ENCODE measurements around the gene MDP1. TPM values are rescaled to one million over a fixed set of nuclear protein-coding genes. Genes with fewer than 3 reads are reported as not detected.

The MDP1 gene
- total RNA-seq, 2 donors from 2014 or later: 19.1 to 25.5 TPM

- Histone ChIP-seq H3K4me3 (no peak overlapping the region), H3K27me3 (replicated peaks; ENCODE audit: insufficient read depth) (no peaks in the 10 kb centered on the region), H3K27ac (no peak overlapping the region), H3K4me1 (replicated peaks) (peaks cover 3% of the 10 kb centered on the region), H3K36me3 (no peaks in the 10 kb centered on the region), H3K9me3 (no peaks in the 10 kb centered on the region)
- DNase-seq (ENCODE audit: low spot score): no peak
- 92% methylated on average over 12 of the region's 12 CpGs for WGBS
- intact Hi-C loops (cut with DNase I): no loop called here
- TF ChIP-seq POLR2A (IDR thresholded peaks at IDR 0.05) (no peak), CTCF (IDR thresholded peaks at IDR 0.05) (no peak), POLR2AphosphoS5 (IDR thresholded peaks at IDR 0.05) (no peak)
Measured at GRCh38 chr14:24177041-24177825, 38.6 kb downstream of the MDP1 start.

DNA sequence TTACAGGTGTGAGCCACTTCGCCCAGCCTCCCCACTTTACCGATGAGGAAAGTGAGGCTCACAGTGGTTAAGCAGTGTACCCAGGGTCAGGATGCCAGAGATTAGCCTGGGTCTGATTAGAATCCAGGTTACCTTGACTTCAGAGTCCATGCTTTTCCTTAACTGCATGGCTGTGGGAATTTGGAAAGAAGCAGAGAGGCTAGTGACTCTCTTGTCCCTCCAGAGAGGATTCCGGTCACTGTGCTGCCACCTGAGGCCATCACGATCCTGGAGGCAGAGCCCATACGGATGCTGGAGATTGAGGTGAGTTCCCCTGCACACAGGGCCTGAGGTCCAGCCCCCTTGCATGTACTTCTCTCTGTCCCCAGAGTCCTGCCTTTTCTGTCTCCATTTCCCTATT, 39.3 kb downstream of the MDP1 start:
- Histone ChIP-seq H3K27ac (no peak overlapping the region), H3K36me3 (no peaks in the 10 kb centered on the region), H3K4me1 (replicated peaks) (peaks cover 3% of the 10 kb centered on the region), H3K9me3 (no peaks in the 10 kb centered on the region), H3K27me3 (replicated peaks; ENCODE audit: insufficient read depth) (no peaks in the 10 kb centered on the region), H3K4me3 (no peak overlapping the region)
- intact Hi-C loops (cut with DNase I): no loop called here
- TF ChIP-seq POLR2AphosphoS5 (IDR thresholded peaks at IDR 0.05) (no peak), POLR2A (IDR thresholded peaks at IDR 0.05) (no peak), CTCF (IDR thresholded peaks at IDR 0.05) (no peak)
- DNase-seq (ENCODE audit: low spot score): no peak
- 90% methylated on average over 5 of the region's 5 CpGs for WGBS

DNA sequence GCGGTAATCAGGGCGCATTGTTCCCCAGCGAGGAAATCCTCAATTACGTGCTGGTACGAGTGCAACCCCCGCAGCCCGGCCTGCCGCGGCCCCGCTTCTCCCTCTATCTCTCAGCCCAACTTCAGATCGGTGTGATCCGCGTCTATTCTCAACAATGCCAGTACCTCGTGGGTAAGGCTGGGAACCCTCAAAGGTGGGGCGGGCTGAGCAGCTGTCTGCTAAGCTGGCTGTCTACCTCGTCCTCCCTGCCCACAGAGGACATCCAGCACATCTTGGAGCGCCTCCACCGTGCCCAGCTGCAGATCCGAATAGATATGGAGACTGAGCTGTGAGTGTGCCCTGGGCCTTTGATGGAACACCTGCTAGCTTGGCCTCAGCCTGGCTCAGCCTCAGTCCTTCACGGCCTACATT, 43.0 kb downstream of the MDP1 start:
- WGBS: 56% methylated on average over 19 of the region's 20 CpGs
- Histone ChIP-seq H3K9me3 (no peaks in the 10 kb centered on the region), H3K27me3 (replicated peaks; ENCODE audit: insufficient read depth) (no peaks in the 10 kb centered on the region), H3K4me1 (replicated peaks) (no peaks in the 10 kb centered on the region), H3K4me3 (no peak overlapping the region), H3K27ac (no peak overlapping the region), H3K36me3 (peaks cover 0 to 10% of the 10 kb centered on the region in 2 donors)
- DNase-seq (ENCODE audit: low spot score): no peak
- intact Hi-C loops (cut with DNase I): no loop called here
- no peak for TF ChIP-seq POLR2A (IDR thresholded peaks at IDR 0.05)
- no peak for TF ChIP-seq POLR2AphosphoS5 (IDR thresholded peaks at IDR 0.05)
- no peak for TF ChIP-seq CTCF (IDR thresholded peaks at IDR 0.05)

DNA sequence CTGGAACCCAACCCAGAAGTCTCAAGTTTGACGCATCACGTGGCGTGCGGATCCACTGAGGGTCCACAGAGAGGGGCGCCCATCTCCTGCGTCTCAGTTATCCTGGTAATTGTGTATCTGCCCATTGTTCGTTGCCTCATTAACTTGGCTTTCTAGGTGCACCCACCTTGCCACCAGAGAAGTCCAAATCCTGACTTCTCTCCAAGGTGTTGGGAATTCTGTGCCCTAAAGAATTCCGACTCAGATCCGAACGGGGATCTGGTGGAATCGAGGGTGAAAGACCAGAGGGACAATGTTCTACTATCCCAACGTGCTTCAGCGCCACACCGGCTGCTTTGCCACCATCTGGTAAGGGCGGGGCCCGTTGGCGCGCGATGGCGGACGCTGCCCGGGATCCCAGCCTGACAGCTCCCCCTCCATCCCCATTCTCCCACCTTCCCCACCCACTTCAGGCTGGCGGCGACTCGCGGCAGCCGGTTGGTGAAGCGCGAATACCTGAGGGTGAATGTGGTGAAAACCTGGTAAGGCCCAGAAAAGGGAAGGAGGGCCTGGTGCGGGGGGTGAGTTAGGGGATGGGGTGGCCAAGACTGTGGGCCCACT, 43.5 kb downstream of the MDP1 start:
- no peaks in the 10 kb centered on the region for H3K9me3 ChIP-seq
- H3K4me1 ChIP-seq (replicated peaks): no peaks in the 10 kb centered on the region
- no peaks in the 10 kb centered on the region for H3K27me3 ChIP-seq (replicated peaks; ENCODE audit: insufficient read depth)
- peaks cover 0 to 10% of the 10 kb centered on the region in 2 donors for H3K36me3 ChIP-seq
- intact Hi-C loops (cut with DNase I): no loop called here
- H3K27ac ChIP-seq: no peak overlapping the region
- H3K4me3 ChIP-seq: peak overlapping the region; percentile 16 to 29
- TF ChIP-seq POLR2A (IDR thresholded peaks at IDR 0.05): no peak
- TF ChIP-seq CTCF (IDR thresholded peaks at IDR 0.05): no peak
- no peak for TF ChIP-seq POLR2AphosphoS5 (IDR thresholded peaks at IDR 0.05)
- whole genome bisulfite sequencing: 18% methylated on average over 30 of the region's 30 CpGs
- DNase-seq (ENCODE audit: low spot score): no peak

Data from prostate gland (tissue), 2 donors.